ENCODE data around the gene SLC6A18.

The SLC6A18 gene

GRCh38 chr5:1186351-1187233 lies 38.6 kb upstream of the SLC6A18 start:
- no peak for DNase-seq (ENCODE audit: low read depth in 2 of 2)

- DNase-seq (ENCODE audit: low read depth in 2 of 2) = no peak
Measured at GRCh38 chr5:1187234-1187949, 37.8 kb upstream of the SLC6A18 start.

- DNase-seq (ENCODE audit: low read depth in 2 of 2) = no peak
Measured at GRCh38 chr5:1187950-1188334, 37.2 kb upstream of the SLC6A18 start.

- DNase-seq (ENCODE audit: low read depth in 2 of 2) = no peak
Measured at GRCh38 chr5:1188464-1188863, 36.7 kb upstream of the SLC6A18 start.

- DNase-seq (ENCODE audit: low read depth in 2 of 2) = no peak
Measured at GRCh38 chr5:1189269-1189668, 35.9 kb upstream of the SLC6A18 start.

- no peak for DNase-seq (ENCODE audit: low read depth in 2 of 2)
Measured at GRCh38 chr5:1190278-1190677, 34.9 kb upstream of the SLC6A18 start.

- no peak for DNase-seq (ENCODE audit: low read depth in 2 of 2)
Measured at GRCh38 chr5:1190837-1191239, 34.3 kb upstream of the SLC6A18 start.

GRCh38 chr5:1192971-1193590 lies 32.1 kb upstream of the SLC6A18 start:
- DNase-seq (ENCODE audit: low read depth in 2 of 2) = no peak

- DNase-seq (ENCODE audit: low read depth in 2 of 2) = no peak
Measured at GRCh38 chr5:1193591-1193985, 31.6 kb upstream of the SLC6A18 start.

GRCh38 chr5:1194378-1194777 lies 30.8 kb upstream of the SLC6A18 start:
- DNase-seq (ENCODE audit: low read depth in 2 of 2) = no peak

GRCh38 chr5:1195439-1195838 lies 29.7 kb upstream of the SLC6A18 start:
- DNase-seq (ENCODE audit: low read depth in 2 of 2) = no peak

- DNase-seq (ENCODE audit: low read depth in 2 of 2) = no peak
Measured at GRCh38 chr5:1195916-1196315, 29.3 kb upstream of the SLC6A18 start.

GRCh38 chr5:1196562-1196961 lies 28.6 kb upstream of the SLC6A18 start:
- DNase-seq (ENCODE audit: low read depth in 2 of 2) = no peak

- no peak for DNase-seq (ENCODE audit: low read depth in 2 of 2)
Measured at GRCh38 chr5:1197876-1198666, 27.1 kb upstream of the SLC6A18 start.

- DNase-seq (ENCODE audit: low read depth in 2 of 2) = no peak
Measured at GRCh38 chr5:1199340-1199648, 25.9 kb upstream of the SLC6A18 start.

GRCh38 chr5:1199649-1200494 lies 25.3 kb upstream of the SLC6A18 start:
- DNase-seq (ENCODE audit: low read depth in 2 of 2) = no peak

- no peak for DNase-seq (ENCODE audit: low read depth in 2 of 2)
Measured at GRCh38 chr5:1200495-1201326, 24.5 kb upstream of the SLC6A18 start.

GRCh38 chr5:1201327-1202025 lies 23.7 kb upstream of the SLC6A18 start, which contains the start of gene SLC6A19:
SLC6A19 (plus strand) TSS chr5:1201595; CDS start chr5:1201651, 56 bp downstream.
- DNase-seq (ENCODE audit: low read depth in 2 of 2) = no peak

GRCh38 chr5:1202026-1202797 lies 23.0 kb upstream of the SLC6A18 start:
- no peak for DNase-seq (ENCODE audit: low read depth in 2 of 2)

All from stimulated activated CD8-positive, alpha-beta memory T cell treated with anti-CD3 and anti-CD28 coated beads, Interleukin-7, amount 100 ng/mL, for 1 hour (primary cell).